ENCODE results near the gene FXYD7. TPM values are rescaled to one million over a fixed set of nuclear protein-coding genes. Genes with fewer than 3 reads are reported as not detected.
A peak's percentile ranks its signal among the peaks of the same experiment; 100 is the strongest.
"Not testable (repeated sequence)": the region's sequence is repeated elsewhere in the genome, so short reads cannot be mapped to it uniquely, and the experiment has no call there.

The FXYD7 gene
- total RNA-seq (2014; rRNA removed; shearing (Covaris generic)): not detected in 2 replicates
- not detected in 2 replicates for polyA plus RNA-seq (2015; cell fraction: cytosol; rRNA removed)
- 0.22 TPM in 1 of 2 replicates, not detected in the other for polyA plus RNA-seq (2015; cell fraction: nucleus; rRNA removed)

GRCh38 chr19:35143231-35143715, at the start of gene FXYD7:
Gene FXYD7, plus strand, starts transcription at chr19:35143255. Its CDS starts 79 bp downstream, at chr19:35143334.
- in situ Hi-C loops (cut with HindIII; ENCODE audit: low pct_unique_long_range_greater_than_20kb, low sequenced_read_pairs): no loop called here
- DNase-seq (ENCODE audit: low read depth, low spot score): no peak

DNA sequence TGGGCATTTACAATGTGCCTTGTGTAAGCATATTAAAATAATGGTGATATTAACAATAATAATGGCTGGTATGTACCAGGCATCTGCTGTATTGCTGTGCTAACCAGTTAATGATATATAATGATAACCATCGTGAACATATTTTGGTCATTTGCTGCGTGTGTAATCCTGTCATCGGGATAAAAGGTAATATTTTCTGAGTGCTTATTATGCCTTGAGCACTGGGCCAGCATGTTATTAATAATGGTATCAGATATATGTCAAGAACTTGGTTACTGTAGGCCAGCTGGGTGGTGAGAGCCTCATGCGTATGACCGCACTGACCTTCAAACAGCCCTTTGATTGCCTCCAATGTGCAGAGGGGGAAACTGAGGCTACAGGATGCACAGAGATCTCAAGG, 49.6 kb upstream of the FXYD7 start:
- DNase-seq (ENCODE audit: low read depth, low spot score): no peak
- in situ Hi-C loops (cut with HindIII; ENCODE audit: low pct_unique_long_range_greater_than_20kb, low sequenced_read_pairs): no loop called here

GRCh38 chr19:35093941-35094647, 49.0 kb upstream of the FXYD7 start:
- DNase-seq (ENCODE audit: low read depth, low spot score): no peak
- in situ Hi-C loops (cut with HindIII; ENCODE audit: low pct_unique_long_range_greater_than_20kb, low sequenced_read_pairs): no loop called here

- no peak for DNase-seq (ENCODE audit: low read depth, low spot score)
- in situ Hi-C loops (cut with HindIII; ENCODE audit: low pct_unique_long_range_greater_than_20kb, low sequenced_read_pairs): no loop called here
These were observed 48.4 kb upstream of the FXYD7 start for GRCh38 chr19:35094656-35095055.

- in situ Hi-C loops (cut with HindIII; ENCODE audit: low pct_unique_long_range_greater_than_20kb, low sequenced_read_pairs): no loop called here
- no peak for DNase-seq (ENCODE audit: low read depth, low spot score)
These were observed 47.2 kb upstream of the FXYD7 start for GRCh38 chr19:35095667-35096368.

GRCh38 chr19:35098413-35099049, 44.5 kb upstream of the FXYD7 start:
- DNase-seq (ENCODE audit: low read depth, low spot score): no peak
- in situ Hi-C loops (cut with HindIII; ENCODE audit: low pct_unique_long_range_greater_than_20kb, low sequenced_read_pairs): no loop called here

GRCh38 chr19:35099155-35099896, 43.7 kb upstream of the FXYD7 start:
- in situ Hi-C loops (cut with HindIII; ENCODE audit: low pct_unique_long_range_greater_than_20kb, low sequenced_read_pairs): no loop called here
- no peak for DNase-seq (ENCODE audit: low read depth, low spot score)

DNA sequence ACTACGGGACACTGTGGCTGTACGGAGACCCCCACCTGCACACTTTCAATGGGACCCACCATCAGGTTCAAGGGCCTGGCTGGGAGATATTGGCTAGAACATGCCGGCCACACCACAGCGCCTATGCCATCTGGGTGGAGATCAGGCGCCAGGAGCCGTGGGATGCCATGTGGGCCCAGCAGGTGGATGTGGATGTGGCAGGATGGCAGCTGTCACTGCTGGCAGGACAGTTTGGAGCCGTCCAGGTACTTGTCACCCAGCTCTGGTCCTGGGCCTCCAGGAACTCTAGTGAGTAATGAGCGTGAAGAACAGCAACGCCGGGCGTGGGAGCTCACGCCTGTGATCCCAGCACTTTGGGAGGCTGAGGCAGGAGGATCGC, 43.2 kb upstream of the FXYD7 start:
- DNase-seq (ENCODE audit: low read depth, low spot score): no peak
- in situ Hi-C loops (cut with HindIII; ENCODE audit: low pct_unique_long_range_greater_than_20kb, low sequenced_read_pairs): no loop called here

DNA sequence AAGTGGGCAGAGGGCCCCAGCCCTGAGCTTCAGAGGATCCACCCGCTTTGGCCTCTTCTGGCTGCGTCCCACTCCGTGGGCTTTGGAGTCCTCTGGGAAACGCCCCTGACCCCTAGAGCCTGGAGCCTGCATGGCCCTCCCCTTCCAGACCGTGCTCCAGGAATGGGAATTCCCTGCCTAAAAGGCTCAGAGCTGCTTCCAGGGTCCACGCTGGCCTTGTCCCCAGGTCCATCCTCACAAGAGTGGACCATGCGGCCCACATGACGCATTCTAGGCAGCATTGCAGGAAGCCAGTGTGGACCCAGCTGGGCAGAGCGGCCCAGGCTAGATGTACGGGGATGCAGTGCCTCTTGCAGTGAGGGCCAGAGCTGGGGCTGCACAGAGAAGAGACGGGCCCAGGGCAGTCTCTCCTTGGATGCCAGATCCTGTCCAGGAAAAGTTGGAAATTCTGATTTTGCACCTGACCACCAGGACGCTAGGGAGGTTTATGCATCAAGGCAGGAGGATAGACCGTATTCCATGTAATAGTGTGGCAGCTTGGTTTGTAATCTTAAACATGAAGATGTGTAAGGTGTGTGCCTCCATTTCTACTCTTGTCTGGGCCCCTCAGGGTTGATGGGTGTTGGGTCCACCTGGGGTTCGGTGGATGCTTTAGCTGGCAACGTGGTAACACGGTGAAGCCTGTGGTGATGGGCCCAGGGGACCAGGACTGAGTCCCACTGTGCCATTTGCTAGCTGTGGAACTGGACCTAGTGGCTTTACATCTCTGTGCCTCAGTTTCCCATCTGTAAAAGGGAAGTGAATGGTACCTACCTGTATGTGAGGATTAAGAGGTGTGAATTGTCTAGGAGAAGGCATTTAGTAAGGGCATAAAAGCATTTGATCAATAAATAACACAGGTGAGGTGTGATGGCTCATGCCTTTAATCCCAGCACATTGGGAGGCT, 42.2 kb upstream of the FXYD7 start:
- in situ Hi-C loops (cut with HindIII; ENCODE audit: low pct_unique_long_range_greater_than_20kb, low sequenced_read_pairs): no loop called here

DNA sequence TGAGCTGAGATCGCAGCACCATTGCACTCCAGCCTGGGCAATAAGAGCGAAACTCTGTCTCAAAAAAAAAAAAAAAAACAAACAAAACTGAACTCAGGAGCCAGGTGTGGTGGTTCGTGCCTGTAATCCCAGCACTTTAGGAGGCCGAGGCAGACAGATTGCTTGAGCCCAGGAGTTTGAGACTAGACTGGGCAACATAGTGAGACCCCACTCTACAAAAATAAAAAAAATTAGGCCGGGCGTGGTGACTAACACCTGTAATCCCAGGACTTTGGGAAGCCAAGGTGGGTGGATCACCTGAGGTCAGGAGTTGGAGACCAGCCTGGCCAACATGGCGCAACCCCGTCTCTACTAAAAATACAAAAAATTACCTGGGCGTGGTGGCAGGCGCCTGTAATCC, 41.1 kb upstream of the FXYD7 start:
- in situ Hi-C loops (cut with HindIII; ENCODE audit: low pct_unique_long_range_greater_than_20kb, low sequenced_read_pairs); DNase-seq (ENCODE audit: low read depth, low spot score): not testable (repeated sequence)

More for the DNA sequence above, 42.2 kb upstream of the FXYD7 start:
- peak; percentile 35 for DNase-seq (ENCODE audit: low read depth, low spot score)

- DNase-seq (ENCODE audit: low read depth, low spot score); in situ Hi-C loops (cut with HindIII; ENCODE audit: low pct_unique_long_range_greater_than_20kb, low sequenced_read_pairs): not testable (repeated sequence)
These were observed 39.4 kb upstream of the FXYD7 start for GRCh38 chr19:35103614-35104013.

GRCh38 chr19:35104361-35104760, 38.7 kb upstream of the FXYD7 start:
- DNase-seq (ENCODE audit: low read depth, low spot score): no peak
- in situ Hi-C loops (cut with HindIII; ENCODE audit: low pct_unique_long_range_greater_than_20kb, low sequenced_read_pairs): no loop called here

GRCh38 chr19:35105047-35105410, 38.0 kb upstream of the FXYD7 start:
- in situ Hi-C loops (cut with HindIII; ENCODE audit: low pct_unique_long_range_greater_than_20kb, low sequenced_read_pairs): no loop called here
- DNase-seq (ENCODE audit: low read depth, low spot score): no peak

GRCh38 chr19:35105411-35106290, 37.4 kb upstream of the FXYD7 start:
- in situ Hi-C loops (cut with HindIII; ENCODE audit: low pct_unique_long_range_greater_than_20kb, low sequenced_read_pairs): no loop called here
- no peak for DNase-seq (ENCODE audit: low read depth, low spot score)

DNA sequence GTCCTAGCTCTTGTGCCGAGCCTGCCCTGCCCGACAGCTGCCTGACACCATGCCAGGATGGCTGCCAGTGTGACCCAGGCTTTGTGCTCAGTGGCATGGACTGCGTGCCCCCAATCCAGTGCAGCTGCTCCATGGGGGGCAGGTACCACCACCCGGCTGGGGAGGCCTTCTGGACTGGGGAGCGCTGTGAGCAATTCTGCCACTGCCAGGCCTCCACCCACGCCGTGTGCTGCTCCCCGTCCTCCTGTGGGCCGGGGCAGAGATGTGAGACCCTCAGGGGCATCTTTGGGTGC, 36.8 kb upstream of the FXYD7 start:
- no peak for DNase-seq (ENCODE audit: low read depth, low spot score)
- in situ Hi-C loops (cut with HindIII; ENCODE audit: low pct_unique_long_range_greater_than_20kb, low sequenced_read_pairs): no loop called here

- in situ Hi-C loops (cut with HindIII; ENCODE audit: low pct_unique_long_range_greater_than_20kb, low sequenced_read_pairs): no loop called here
- DNase-seq (ENCODE audit: low read depth, low spot score): no peak
These were observed 36.0 kb upstream of the FXYD7 start for GRCh38 chr19:35106898-35107541.

Data from SK-MEL-5 (cell line).